SK-N-SH treated with all-trans-retinoic acid at 6 μM for 48 hours (cell line): Measurements from ENCODE around the gene CFL2.

Source experiments
- CREB5 ChIP-seq: fragments of 250-450 bp; sonication (Bioruptor Pico); IDR thresholded peaks from 2 replicates; pipeline ENCODE4 v1.5.1; 2020; ENCODE audit warnings: low read depth, mild to moderate bottlenecking, moderate library complexity
- CSDC2 ChIP-seq: fragments of 250-450 bp; sonication (Bioruptor Pico); IDR thresholded peaks from 2 replicates; pipeline ENCODE4 v1.5.0; 2020; ENCODE audit warnings: mild to moderate bottlenecking, moderate library complexity
- PATZ1 ChIP-seq: fragments of 250-450 bp; sonication (Bioruptor Pico); IDR thresholded peaks from 2 replicates; pipeline ENCODE4 v1.8.0; 2020; ENCODE audit warnings: mild to moderate bottlenecking, moderate library complexity, borderline replicate concordance
- RARB ChIP-seq: fragments of 250-450 bp; sonication (Bioruptor Pico); IDR thresholded peaks from 2 replicates; pipeline ENCODE4 v1.8.0; 2021; ENCODE audit warnings: mild to moderate bottlenecking, moderate library complexity
- SNAI2 ChIP-seq: fragments of 250-450 bp; sonication (Bioruptor Pico); IDR thresholded peaks from 2 replicates; pipeline ENCODE4 v1.5.0; 2020; ENCODE audit warnings: mild to moderate bottlenecking, moderate library complexity
- ZFP3 ChIP-seq: fragments of 250-450 bp; sonication (Bioruptor Pico); IDR thresholded peaks from 2 replicates; pipeline ENCODE4 v1.5.0; 2020; ENCODE audit warnings: mild to moderate bottlenecking, moderate library complexity

GRCh38 chr14:34733245-34733644 lies 18.9 kb upstream of the CFL2 start:
- TF ChIP-seq CREB5 (no peak), RARB (CRISPR knock-in tag) (no peak), PATZ1 (CRISPR knock-in tag) (no peak), CSDC2 (CRISPR knock-in tag) (no peak), SNAI2 (CRISPR knock-in tag) (no peak), ZFP3 (CRISPR knock-in tag) (no peak)
